ENCODE results near the gene SPTLC2.
A peak's percentile ranks its signal among the peaks of the same experiment; 100 is the strongest.
"Not testable (repeated sequence)": the region's sequence is repeated elsewhere in the genome, so short reads cannot be mapped to it uniquely, and the experiment has no call there.

The SPTLC2 gene

GRCh38 chr14:77544571-77544970 lies 71.9 kb downstream of the SPTLC2 start:
- no peak for DNase-seq

- no peak for DNase-seq
Measured at GRCh38 chr14:77543637-77544334, 72.7 kb downstream of the SPTLC2 start.

GRCh38 chr14:77543240-77543551 lies 73.2 kb downstream of the SPTLC2 start:
- DNase-seq = no peak

GRCh38 chr14:77542421-77543239 lies 73.8 kb downstream of the SPTLC2 start:
- no peak for DNase-seq

- no peak for DNase-seq
Measured at GRCh38 chr14:77541905-77542304, 74.5 kb downstream of the SPTLC2 start.

GRCh38 chr14:77536951-77537350 lies 79.5 kb downstream of the SPTLC2 start:
- peak; percentile 9 for DNase-seq

GRCh38 chr14:77531071-77531470 lies 85.4 kb downstream of the SPTLC2 start:
- no peak for DNase-seq

GRCh38 chr14:77529963-77530362 lies 86.5 kb downstream of the SPTLC2 start:
- no peak for DNase-seq

GRCh38 chr14:77529213-77529612 lies 87.2 kb downstream of the SPTLC2 start:
- DNase-seq = no peak

- DNase-seq = not testable (repeated sequence)
Measured at GRCh38 chr14:77528701-77529100, 87.7 kb downstream of the SPTLC2 start.

- no peak for DNase-seq
Measured at GRCh38 chr14:77526266-77526665, 90.2 kb downstream of the SPTLC2 start.

GRCh38 chr14:77524536-77524935 lies 91.9 kb downstream of the SPTLC2 start:
- DNase-seq = no peak

- no peak for DNase-seq
Measured at GRCh38 chr14:77523109-77523508, 93.3 kb downstream of the SPTLC2 start.

- no peak for DNase-seq
Measured at GRCh38 chr14:77520555-77520954, 95.9 kb downstream of the SPTLC2 start.

- no peak for DNase-seq
Measured at GRCh38 chr14:77516126-77516525, 100.3 kb downstream of the SPTLC2 start.

- DNase-seq = no peak
Measured at GRCh38 chr14:77511486-77512162, 104.8 kb downstream of the SPTLC2 start.

GRCh38 chr14:77509366-77509765 lies 107.1 kb downstream of the SPTLC2 start:
- DNase-seq = no peak

- no peak for DNase-seq
Measured at GRCh38 chr14:77508876-77509275, 107.6 kb downstream of the SPTLC2 start.

- no peak for DNase-seq
Measured at GRCh38 chr14:77508249-77508648, 108.2 kb downstream of the SPTLC2 start.

GRCh38 chr14:77507762-77508161 lies 108.7 kb downstream of the SPTLC2 start:
- DNase-seq = no peak

GRCh38 chr14:77505031-77505430 lies 111.4 kb downstream of the SPTLC2 start:
- DNase-seq = no peak

- DNase-seq = no peak
Measured at GRCh38 chr14:77503138-77503537, 113.3 kb downstream of the SPTLC2 start.

- no peak for DNase-seq
Measured at GRCh38 chr14:77502109-77502782, 114.2 kb downstream of the SPTLC2 start.
